H1 (cell line): Measurements from ENCODE around the gene SFR1. TPM values are rescaled to one million over a fixed set of nuclear protein-coding genes. Genes with fewer than 3 reads are reported as not detected.
A peak's percentile ranks its signal among the peaks of the same experiment; 100 is the strongest.

ENCODE experiments used
- BCL11A ChIP-seq, 2 experiments: IDR thresholded peaks; one replicate each; pipeline ENCODE4 v1.6.1; 2011; ENCODE audit warnings: low read depth in 2 of 2, low read length in 2 of 2, mild to moderate bottlenecking in 2 of 2
- BRCA1 ChIP-seq: IDR thresholded peaks from 2 replicates; pipeline ENCODE4 v1.6.1; 2012; ENCODE audit warnings: low read depth, low read length, improper control_type of control experiment
- CBX8 ChIP-seq: fragments of 300-800, 300-1000 bp; sonication (generic); IDR thresholded peaks from 2 replicates; pipeline ENCODE4 v1.7.1; 2016; ENCODE audit warnings: low read depth, low read length, borderline replicate concordance
- CEBPB ChIP-seq: IDR thresholded peaks from 2 replicates; pipeline ENCODE4 v1.6.1; 2012; ENCODE audit warnings: low read depth, low read length
- CHD1 ChIP-seq: IDR thresholded peaks from 2 replicates; pipeline ENCODE4 v1.6.1; 2012; ENCODE audit warnings: low read depth, low read length, improper control_type of control experiment
- CHD2 ChIP-seq: IDR thresholded peaks from 2 replicates; pipeline ENCODE4 v1.6.1; 2012; ENCODE audit warnings: low read length, improper control_type of control experiment
- EP300 ChIP-seq, 2 experiments: IDR thresholded peaks; 1 replicate in 1 of 2; 2 replicates in 1 of 2; pipeline ENCODE4 v1.6.1; 2011 to 2012; ENCODE audit warnings: low read depth in 2 of 2, low read length in 2 of 2, mild to moderate bottlenecking in 2 of 2, borderline replicate concordance in 1 of 2, inconsistent platforms in 1 of 2, moderate library complexity in 1 of 2
- GTF2F1 ChIP-seq: IDR thresholded peaks from 2 replicates; pipeline ENCODE4 v1.6.1; 2012; ENCODE audit warnings: low read depth, low read length, improper control_type of control experiment, borderline replicate concordance
- HDAC6 ChIP-seq: IDR thresholded peaks from one replicate; pipeline ENCODE4 v1.7.1; 2012; ENCODE audit warnings: low read depth, mild to moderate bottlenecking, inconsistent platforms, low read length, moderate library complexity
- JUN ChIP-seq: IDR thresholded peaks from 2 replicates; pipeline ENCODE4 v1.6.1; 2011; ENCODE audit warnings: low read depth, mild to moderate bottlenecking, improper control_type of control experiment, low read length
- JUND ChIP-seq: IDR thresholded peaks from 2 replicates; pipeline ENCODE4 v1.6.1; 2011; ENCODE audit warnings: mild to moderate bottlenecking, improper control_type of control experiment, low read length
- KDM5A ChIP-seq: fragments of 200-600 bp; IDR thresholded peaks from 2 replicates; pipeline ENCODE4 v1.7.1; 2012; ENCODE audit warnings: mild to moderate bottlenecking, low read length, inconsistent platforms, mixed read lengths
- NRF1 ChIP-seq: IDR thresholded peaks from 2 replicates; pipeline ENCODE4 v1.6.1; 2011; ENCODE audit warnings: mild to moderate bottlenecking, low read depth, low read length, improper control_type of control experiment
- POU5F1 ChIP-seq: IDR thresholded peaks from 2 replicates; pipeline ENCODE4 v1.6.1; 2011; ENCODE audit warnings: low read depth, mild to moderate bottlenecking, low read length, moderate library complexity
- RAD21 ChIP-seq, 2 experiments: IDR thresholded peaks in 1 of 2; conservative IDR thresholded peaks in 1 of 2; 2 replicates each; pipeline ENCODE4 v1.6.1; 2011; ENCODE audit warnings: low read depth in 2 of 2, low read length in 2 of 2, improper control_type of control experiment in 1 of 2, inconsistent platforms in 1 of 2, mild to moderate bottlenecking in 1 of 2, moderate library complexity in 1 of 2
- RBBP5 ChIP-seq: IDR thresholded peaks from 2 replicates; pipeline ENCODE4 v1.7.1; 2012; ENCODE audit warnings: low read depth, mild to moderate bottlenecking, inconsistent platforms, low read length, moderate library complexity, borderline replicate concordance
- RFX5 ChIP-seq: IDR thresholded peaks from 2 replicates; pipeline ENCODE4 v1.6.1; 2011; ENCODE audit warnings: low read depth, low read length, improper control_type of control experiment, borderline replicate concordance
- SAP30 ChIP-seq: fragments of 300-600 bp; sonication (generic); IDR thresholded peaks from 2 replicates; pipeline ENCODE4 v1.7.1; 2012; ENCODE audit warnings: low read length, moderate library complexity, mild to moderate bottlenecking, inconsistent platforms; ENCODE audit not compliant: insufficient read depth, insufficient replicate concordance
- SP2 ChIP-seq: IDR thresholded peaks from 2 replicates; pipeline ENCODE4 v1.6.1; 2012; ENCODE audit warnings: mild to moderate bottlenecking, low read length, inconsistent platforms
- SRF ChIP-seq: IDR thresholded peaks from 2 replicates; pipeline ENCODE4 v1.6.1; 2011; ENCODE audit warnings: mild to moderate bottlenecking, low read depth, low read length, moderate library complexity
- SUZ12 ChIP-seq: fragments of 200-600 bp; sonication (generic); IDR thresholded peaks from 2 replicates; pipeline ENCODE4 v1.6.1; 2012; ENCODE audit warnings: mild to moderate bottlenecking, inconsistent platforms, low read length, moderate library complexity, mixed read lengths
- YY1 ChIP-seq: IDR thresholded peaks from 2 replicates; pipeline ENCODE4 v1.6.1; 2011; ENCODE audit warnings: low read depth, mild to moderate bottlenecking, low read length
- ZNF274 ChIP-seq: IDR thresholded peaks from 2 replicates; pipeline ENCODE4 v1.7.0; 2012; ENCODE audit warnings: low read length, borderline replicate concordance; ENCODE audit errors: extremely low read depth
- polyA plus RNA-seq, 7 experiments: library from polyadenylated mRNA; depleted of rRNA in 3 of 7; stranded (reverse) in 5 of 7; unstranded in 2 of 7; fragments of >200 nt in 5 of 7; fragments of 200-250 nt in 2 of 7; gene quantifications; 1 replicate in 5 of 7; 2 replicates in 1 of 7; 4 replicates in 1 of 7; pipeline versions ENCODE4 v1.2.1 to v1.2.3, GENCODE V29; 2011 to 2013; ENCODE audit warnings: missing spikeins in 2 of 7, mixed read lengths in 2 of 7
- total RNA-seq: library from RNA; stranded (reverse); fragmentation: NEBNext Ultra II Directional; extraction: Animal tissue kit (Norgen Biotek cat#: 25700); gene quantifications from 2 replicates; pipeline ENCODE4 v1.2.1, GENCODE V29; 2021
- TF ChIP-seq, protein P1 (sequence below): IDR thresholded peaks from 2 replicates; pipeline ENCODE4 v1.6.1; 2011; ENCODE audit warnings: low read depth, mild to moderate bottlenecking, low read length; ENCODE audit not compliant: insufficient read depth

Gene SFR1
- total and polyA plus RNA-seq, 2 of the 8 experiments (the other 6 are each of a cell fraction or from before 2014, with no cell fraction given): 3.4 to 7.7 TPM

DNA sequence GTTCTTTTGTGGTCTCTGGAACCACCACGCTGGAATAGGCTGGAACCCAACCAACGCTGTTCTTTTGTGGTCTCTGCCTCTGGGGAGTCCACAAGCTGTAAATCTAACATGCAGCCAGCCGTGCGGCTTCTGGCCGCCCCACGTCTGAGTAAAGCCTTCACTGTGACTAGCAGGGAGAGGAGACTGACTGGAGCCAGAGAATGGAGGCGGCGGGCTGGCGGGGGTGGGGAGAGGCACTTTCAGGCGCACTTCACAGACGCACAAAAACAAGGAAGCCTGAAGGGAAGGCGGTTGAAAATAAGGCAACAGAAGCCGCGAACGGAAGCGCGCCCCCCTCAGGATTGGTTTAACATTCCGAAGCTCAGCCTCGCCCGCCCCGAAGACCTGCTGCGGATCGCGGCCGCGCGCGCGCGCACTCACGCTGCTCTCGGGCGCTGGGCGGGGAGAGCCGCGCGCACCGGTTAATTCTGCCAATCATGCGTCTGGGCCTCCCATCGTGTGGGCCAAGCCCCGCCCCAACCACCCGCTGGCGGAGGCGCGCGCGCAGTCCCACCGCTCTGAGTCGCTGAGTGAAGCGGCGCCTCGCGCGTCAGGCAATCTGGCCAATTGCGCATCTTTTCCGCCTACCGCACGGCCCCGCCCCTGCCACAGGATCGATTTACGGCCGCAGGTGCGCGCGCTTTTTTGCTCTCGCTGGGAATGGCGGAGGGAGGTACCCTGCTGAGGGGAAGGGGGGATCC lies at the start of gene SFR1 (continued):
- TF ChIP-seq SAP30: no peak
- peak; percentile 92 for TF ChIP-seq YY1
- TF ChIP-seq, protein P1, sequence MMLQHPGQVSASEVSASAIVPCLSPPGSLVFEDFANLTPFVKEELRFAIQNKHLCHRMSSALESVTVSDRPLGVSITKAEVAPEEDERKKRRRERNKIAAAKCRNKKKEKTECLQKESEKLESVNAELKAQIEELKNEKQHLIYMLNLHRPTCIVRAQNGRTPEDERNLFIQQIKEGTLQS: peak; percentile 53; the same call in 1 of the 2 replicates
- no peak for TF ChIP-seq KDM5A
- no peak for TF ChIP-seq POU5F1
- TF ChIP-seq ZNF274: no peak
- no peak for TF ChIP-seq RFX5
- TF ChIP-seq JUN: no peak
- TF ChIP-seq CBX8: no peak
- peak; percentile 52 for TF ChIP-seq GTF2F1
- TF ChIP-seq SRF: no peak
- TF ChIP-seq BRCA1: no peak
- no peak; a peak in 1 of 3 replicates for TF ChIP-seq EP300 (IDR thresholded peaks at IDR 0.05; ENCODE audit: borderline replicate concordance in 1 of 2, low read depth in 2 of 2, low read length in 2 of 2)
- no peak; the same call in 1 of the 2 replicates for TF ChIP-seq CHD2
- TF ChIP-seq BCL11A (IDR thresholded peaks at IDR 0.05; ENCODE audit: low read depth in 2 of 2, low read length in 2 of 2): no peak
- TF ChIP-seq NRF1: peak; percentile 42; the same call in 1 of the 2 replicates
- no peak for TF ChIP-seq CHD1
- TF ChIP-seq CEBPB: no peak
- no peak for TF ChIP-seq HDAC6
- no peak; the same call in 1 of the 2 replicates for TF ChIP-seq RBBP5
- no peak for TF ChIP-seq SP2
- no peak for TF ChIP-seq JUND
- TF ChIP-seq RAD21 (IDR thresholded peaks at IDR 0.05 in 1 of 2, conservative IDR thresholded peaks at IDR 0.05 in 1 of 2; ENCODE audit: low read depth in 2 of 2, low read length in 2 of 2): peak; percentile 43 to 59
- no peak for TF ChIP-seq SUZ12
